HG02798 (cell line): Measurements from ENCODE around the gene ARHGAP23.
"Not testable (repeated sequence)": the region's sequence is repeated elsewhere in the genome, so short reads cannot be mapped to it uniquely, and the experiment has no call there.

Experiments used
- ATAC-seq: cut with Tn5 transposase; IDR thresholded peaks from one replicate; pipeline ENCODE4 v1.9.1; 2021; ENCODE audit warnings: mild to moderate bottlenecking; ENCODE audit not compliant: unreplicated experiment, poor library complexity

The ARHGAP23 gene

GRCh38 chr17:38457577-38458371, 29.5 kb downstream of the ARHGAP23 start:
- ATAC-seq = no peak

DNA sequence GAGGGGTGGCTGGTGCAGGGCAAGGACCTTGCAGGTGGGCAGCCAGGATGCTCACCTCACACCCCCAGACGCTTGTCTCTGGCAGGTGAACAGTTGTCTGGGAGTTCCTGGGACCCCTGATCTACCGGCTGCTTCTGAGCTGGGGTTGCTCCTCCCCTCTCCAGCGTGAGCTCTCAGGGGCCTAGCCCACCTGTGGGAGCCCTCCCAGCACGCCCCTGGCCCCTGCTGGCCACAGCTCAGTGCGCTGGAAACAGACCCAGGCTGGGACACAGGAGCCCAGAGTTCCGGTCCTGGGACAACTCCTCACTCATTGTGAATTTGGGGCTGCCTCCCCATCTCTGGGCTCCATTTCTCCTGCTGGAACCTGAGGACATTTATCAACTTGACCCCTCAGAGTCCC, 30.3 kb downstream of the ARHGAP23 start:
- no peak for ATAC-seq

- no peak for ATAC-seq
These were observed 31.3 kb downstream of the ARHGAP23 start for GRCh38 chr17:38459567-38459966.

- no peak for ATAC-seq
These were observed 31.9 kb downstream of the ARHGAP23 start for GRCh38 chr17:38460082-38460715.

DNA sequence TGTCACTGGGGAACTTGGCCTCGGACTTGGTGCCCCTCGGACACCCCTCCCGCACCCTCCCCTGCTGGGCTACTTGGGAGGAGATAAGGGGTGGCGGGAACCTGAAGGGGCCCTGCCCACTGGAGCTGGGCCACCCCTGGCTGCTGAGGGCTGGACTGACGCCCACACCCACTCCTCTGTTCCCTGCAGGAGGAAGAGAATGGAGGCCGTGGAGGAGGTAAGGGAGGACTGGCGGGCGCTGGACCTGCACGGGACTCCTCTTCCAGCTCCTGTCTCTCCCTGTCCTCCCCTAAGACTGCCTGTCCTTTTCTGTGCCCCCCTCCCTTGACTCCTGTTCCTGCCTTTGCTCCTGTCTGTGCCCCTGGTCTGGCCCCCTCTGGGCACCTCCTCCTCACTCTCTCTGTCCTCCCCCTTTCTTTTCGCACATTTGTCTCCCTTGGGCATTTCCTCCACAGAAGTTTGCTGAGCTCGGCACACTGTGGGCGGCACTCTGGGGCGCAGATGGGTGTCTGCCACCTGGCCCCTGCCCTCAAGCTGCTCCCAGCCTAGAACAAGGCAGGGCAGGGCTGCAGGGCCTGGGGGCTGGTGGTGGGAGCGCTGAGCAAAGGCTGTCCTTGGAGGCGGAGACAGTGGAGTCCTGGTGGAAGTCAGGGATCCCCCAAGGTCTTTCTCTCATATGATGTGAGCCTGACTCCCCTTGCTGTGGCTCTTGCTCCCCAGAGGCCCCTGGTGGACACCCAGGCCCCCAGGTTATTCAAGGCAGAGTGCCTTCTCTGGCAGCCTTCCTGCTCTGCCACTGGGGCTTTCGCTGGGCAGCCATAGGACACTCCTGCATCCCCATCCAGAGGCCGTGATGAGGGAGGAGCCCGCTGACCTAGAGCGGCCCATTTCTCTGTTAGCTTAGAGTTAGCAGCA, 32.7 kb downstream of the ARHGAP23 start:
- no peak for ATAC-seq

GRCh38 chr17:38461683-38462082, 33.4 kb downstream of the ARHGAP23 start:
- no peak for ATAC-seq

GRCh38 chr17:38463451-38463858, 35.2 kb downstream of the ARHGAP23 start:
- no peak for ATAC-seq

- ATAC-seq = no peak
These were observed 36.0 kb downstream of the ARHGAP23 start for GRCh38 chr17:38464251-38464722.

DNA sequence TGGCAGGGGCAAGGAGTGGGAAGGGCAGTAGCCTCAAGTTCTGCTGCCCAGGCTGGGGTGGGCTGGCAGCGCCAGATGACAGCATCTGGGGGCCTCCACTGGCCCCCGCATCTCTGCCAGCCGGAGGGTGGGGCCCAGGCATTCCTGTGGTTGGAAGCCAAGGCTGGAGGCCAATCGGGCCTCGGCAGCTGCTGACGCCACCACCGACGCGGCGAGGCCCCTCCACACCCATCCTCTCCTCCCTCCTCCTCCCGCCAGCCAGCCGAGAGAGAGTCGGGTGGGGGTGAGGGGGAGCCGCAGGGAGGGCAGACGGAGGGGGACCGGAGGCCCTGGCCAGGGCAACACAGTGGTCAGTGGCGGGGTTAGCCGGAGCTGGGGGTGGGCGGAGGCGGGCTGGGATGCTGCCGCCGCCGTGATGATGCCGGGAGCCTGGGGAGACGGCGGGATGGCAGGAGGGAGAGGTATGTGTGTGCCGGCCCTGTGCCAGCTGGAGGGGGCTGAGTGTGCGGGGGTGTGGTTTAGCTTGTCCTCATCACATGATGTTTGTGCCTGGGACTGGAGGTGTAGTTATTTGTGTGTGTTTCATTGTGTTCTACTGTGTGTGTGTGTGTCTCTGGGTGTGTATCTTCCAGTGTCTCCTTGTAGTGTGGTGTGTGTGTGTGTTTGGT, 36.6 kb downstream of the ARHGAP23 start:
- ATAC-seq = no peak

GRCh38 chr17:38465391-38466345, 37.4 kb downstream of the ARHGAP23 start:
- ATAC-seq = no peak

DNA sequence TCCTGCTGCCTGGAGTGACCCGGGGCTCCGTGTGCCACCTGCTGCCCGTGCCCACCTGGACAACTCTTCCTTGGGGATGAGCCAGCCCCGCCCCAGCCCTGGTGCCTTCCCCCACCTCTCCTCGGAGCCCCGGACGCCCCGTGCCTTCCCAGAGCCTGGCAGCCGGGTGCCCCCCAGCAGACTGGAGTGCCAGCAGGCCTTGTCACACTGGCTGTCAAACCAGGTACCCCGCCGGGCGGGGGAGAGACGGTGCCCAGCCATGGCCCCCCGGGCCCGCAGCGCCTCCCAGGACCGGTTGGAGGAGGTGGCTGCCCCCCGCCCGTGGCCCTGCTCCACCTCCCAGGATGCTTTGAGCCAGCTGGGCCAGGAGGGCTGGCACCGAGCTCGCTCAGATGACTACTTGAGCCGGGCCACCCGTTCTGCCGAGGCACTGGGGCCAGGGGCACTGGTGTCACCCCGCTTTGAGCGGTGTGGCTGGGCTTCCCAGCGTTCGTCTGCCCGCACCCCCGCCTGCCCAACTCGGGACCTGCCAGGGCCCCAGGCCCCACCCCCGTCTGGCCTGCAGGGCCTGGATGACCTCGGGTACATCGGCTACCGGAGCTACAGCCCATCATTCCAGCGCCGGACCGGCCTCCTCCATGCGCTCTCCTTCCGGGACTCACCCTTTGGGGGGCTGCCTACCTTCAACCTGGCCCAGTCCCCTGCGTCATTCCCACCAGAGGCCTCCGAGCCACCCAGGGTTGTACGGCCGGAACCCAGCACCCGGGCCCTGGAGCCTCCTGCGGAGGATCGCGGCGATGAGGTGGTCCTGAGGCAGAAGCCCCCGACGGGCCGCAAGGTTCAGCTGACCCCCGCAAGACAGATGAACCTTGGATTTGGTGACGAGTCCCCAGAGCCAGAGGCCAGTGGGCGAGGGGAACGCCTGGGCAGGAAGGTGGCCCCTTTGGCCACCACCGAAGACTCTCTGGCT, 38.4 kb downstream of the ARHGAP23 start:
- no peak for ATAC-seq

- ATAC-seq = no peak
These were observed 39.2 kb downstream of the ARHGAP23 start for GRCh38 chr17:38467491-38467890.

DNA sequence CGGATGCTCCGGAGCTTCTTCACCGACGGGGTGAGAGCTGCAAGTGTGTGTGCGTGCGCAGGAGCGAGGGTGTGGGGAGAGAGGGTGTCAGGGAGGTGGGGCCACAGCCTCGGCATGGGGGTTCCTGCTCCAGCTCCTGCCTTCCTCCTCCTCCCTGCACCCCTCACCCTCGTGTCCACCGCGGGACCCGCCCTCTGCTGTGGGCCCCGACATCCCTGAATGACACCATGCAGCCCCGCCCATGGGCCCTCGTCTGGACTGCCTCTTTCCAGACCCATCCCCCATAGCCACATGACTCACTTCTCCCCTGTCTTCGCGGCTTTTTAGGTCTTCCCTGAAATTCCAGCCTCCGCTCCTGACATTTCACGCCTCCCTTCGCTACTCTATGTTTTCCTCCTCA, 41.6 kb downstream of the ARHGAP23 start:
- no peak for ATAC-seq

GRCh38 chr17:38471253-38471652, 43.0 kb downstream of the ARHGAP23 start:
- not testable (repeated sequence) for ATAC-seq

GRCh38 chr17:38474666-38475065, 46.4 kb downstream of the ARHGAP23 start:
- not testable (repeated sequence) for ATAC-seq

DNA sequence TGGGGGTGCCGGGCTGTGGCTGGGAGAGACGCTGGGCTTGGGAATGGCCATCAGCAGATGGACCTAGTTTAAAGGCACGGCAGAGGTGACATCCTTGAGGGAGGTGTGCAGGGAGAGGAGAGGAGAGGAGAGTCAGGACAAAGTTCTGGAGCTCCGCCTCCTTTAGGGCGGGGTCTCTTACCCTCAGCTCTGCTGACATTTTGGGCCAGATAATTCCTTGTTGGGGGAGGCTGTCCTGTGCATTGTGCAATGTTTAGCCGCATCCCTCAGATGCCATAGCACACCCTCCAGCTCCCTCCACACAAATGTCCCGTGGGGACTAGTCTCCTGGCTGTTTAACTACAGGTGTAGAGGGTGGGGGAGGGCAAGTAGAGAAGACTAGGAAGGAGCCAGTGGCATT, 48.3 kb downstream of the ARHGAP23 start:
- ATAC-seq = no peak

DNA sequence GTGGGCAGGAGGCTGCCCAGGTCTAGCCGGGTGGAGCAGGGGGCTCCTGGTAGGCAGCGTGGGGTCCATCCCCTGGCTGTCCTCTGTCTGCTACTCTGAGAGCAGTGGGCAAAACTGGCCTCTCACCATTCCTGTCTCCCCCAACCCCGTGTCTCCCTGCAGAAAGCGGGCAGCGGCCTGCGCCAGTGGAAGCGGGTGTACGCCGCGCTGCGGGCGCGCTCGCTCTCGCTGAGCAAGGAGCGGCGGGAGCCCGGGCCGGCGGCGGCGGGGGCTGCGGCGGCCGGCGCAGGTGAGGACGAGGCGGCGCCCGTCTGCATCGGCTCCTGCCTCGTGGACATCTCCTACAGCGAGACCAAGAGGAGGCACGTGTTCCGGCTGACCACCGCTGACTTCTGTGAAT, 49.2 kb downstream of the ARHGAP23 start:
- ATAC-seq = not testable (repeated sequence)

DNA sequence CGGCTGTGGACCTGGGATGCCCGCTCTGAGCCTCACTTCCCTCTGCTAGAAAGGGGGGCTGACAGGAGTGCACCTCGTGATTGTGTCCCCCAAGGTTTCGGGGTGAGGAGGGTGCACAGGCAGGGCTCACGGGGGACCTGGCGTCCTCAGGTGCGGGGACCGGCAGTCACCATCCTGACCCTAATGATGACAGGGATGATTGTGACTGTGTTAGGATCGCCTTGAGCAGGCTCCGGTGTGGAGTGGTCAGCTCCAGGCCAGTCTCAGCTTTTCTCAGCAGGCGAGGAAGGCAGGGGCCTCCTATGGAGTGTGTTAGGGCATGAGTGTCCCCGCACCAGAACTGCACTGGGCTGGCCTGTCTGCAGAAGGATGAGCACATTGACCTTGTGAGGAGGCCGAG, 49.7 kb downstream of the ARHGAP23 start:
- ATAC-seq = not testable (repeated sequence)
